ENCODE data around the gene OPTC.

Gene OPTC

DNA sequence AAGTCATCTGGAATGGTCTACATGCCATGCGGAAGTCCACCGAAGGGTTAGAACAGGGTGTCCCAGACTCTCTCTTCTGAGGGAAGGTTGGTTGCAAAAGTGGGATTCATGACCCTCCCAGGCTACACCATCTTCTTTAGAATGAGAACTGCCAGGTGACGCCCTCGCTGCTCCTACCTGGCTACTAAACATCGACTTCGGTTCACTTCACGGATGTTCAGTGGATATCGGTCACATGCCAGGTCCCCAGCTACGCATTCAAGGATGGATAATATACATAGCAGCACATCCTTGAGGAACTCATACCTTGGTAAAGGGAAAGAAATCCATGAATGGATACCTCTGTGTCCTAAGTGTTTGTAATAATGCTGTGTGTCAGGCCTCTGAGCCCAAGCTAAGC lies 3.3 kb upstream of the OPTC start:
- DNase-seq (ENCODE audit: low read depth in 4 of 4, low spot score in 1 of 4) = no peak

DNA sequence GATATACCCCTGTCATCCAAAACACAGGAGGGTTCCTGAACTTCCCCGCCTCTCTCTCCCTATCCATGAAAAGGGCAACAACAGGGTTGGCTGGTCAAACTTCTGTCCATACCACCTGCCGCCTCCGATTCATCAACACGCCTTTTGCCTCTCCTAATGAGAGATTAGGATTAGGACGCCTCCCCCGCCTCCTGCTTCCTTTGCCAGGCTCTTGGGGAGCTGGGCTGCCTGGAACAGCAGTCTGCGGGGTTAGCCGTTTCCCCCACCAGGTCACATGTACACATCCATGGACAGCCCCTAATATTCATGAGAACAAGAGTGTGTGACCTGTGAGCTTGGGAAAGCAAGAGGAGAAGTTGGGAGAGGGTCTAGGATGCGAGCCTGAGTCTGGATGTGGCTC lies 2.3 kb upstream of the OPTC start:
- DNase-seq (ENCODE audit: low read depth in 4 of 4, low spot score in 1 of 4) = no peak

DNA sequence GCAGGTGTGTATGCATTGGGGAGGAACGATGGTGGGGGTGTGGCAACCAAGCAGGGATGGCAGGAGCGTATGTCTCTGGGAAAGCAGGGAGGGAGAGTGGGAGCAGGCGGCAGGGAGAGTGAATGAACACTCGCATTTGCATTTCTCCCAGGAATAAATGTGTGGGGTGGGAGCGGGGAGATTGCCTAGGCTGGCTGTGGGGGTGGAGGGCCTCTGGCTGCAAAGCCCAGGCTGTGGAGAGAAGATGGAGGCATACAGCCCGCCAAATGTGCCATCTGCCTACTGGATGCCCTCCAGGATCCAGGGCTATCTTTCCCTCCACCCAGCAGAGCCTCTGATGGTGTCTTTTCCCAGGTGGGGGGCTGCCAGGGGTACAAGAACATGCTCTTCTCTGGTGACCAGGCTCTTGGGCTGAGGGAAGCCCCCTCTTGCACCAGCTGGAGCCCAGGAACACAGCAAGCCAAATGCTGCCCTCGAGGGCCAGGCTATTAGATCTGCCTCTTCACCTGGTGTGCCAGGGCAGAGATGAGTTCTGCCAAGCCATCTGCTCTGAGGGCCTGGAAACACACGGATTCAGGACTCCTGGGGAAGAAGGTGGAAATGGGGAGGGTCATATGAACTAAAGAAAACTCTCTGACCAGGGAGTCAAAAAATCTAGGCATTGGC lies 1.7 kb upstream of the OPTC start:
- no peak for DNase-seq (ENCODE audit: low read depth in 4 of 4, low spot score in 1 of 4)

DNA sequence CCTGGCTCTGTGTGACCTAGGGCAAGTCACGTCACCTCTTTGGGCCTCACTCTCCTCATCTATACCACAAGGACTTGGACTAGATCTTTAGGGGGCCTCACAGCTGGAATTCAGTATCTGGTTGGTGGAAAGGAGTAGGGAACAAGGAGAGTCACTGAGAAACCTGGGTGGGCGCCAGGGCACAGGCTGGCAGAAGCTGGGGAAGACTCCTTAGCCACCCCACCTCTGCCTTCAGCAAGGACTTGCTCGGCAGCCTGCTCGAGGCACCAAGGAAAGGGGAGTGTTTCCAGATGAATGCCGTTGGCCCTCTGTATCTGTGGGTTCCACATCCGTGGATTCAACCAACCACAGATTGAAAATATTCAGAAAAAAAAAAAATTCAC lies 1.2 kb upstream of the OPTC start:
- DNase-seq (ENCODE audit: low read depth in 4 of 4, low spot score in 1 of 4) = no peak

DNA sequence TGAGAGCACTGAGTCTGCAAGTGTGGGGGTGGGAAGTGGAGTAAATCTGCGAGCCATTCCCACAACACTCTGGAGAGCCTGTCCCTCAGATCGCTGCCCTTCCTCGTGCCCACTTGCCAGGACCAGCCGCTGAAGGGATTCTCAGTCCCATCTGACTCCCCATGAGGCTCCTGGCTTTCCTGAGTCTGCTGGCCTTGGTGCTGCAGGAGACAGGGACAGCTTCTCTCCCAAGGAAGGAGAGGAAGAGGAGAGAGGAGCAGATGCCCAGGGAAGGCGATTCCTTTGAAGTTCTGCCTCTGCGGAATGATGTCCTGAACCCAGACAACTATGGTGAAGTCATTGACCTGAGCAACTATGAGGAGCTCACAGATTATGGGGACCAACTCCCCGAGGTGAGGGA lies 1.9 kb downstream of the OPTC start:
- DNase-seq (ENCODE audit: low read depth in 4 of 4, low spot score in 1 of 4) = no peak

DNA sequence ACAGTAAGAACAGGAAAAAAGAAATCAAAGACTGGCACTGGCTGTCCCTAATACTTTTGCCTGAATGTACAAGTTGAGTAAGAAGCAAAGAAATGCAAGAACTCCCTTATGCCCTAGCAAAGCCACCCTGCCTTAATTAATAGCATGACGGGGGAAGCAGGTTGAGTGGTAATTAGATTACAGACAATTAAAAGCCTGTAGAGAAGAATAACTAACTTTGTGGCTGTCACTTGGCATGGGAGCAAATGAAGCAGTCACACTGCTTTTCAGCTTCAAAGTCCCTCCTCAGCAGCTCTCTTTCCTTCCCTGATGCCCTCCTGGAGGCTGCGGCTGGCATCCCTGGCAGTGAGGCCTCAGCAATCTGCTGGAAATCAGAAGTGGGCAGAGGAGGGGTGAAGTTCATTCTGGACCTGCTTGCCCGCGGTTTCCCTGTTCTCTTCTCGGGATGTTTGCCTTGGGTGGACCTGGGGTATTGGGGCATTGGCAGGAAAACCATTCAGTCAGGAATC lies 3.4 kb downstream of the OPTC start:
- DNase-seq (ENCODE audit: low read depth in 4 of 4, low spot score in 1 of 4) = no peak

DNA sequence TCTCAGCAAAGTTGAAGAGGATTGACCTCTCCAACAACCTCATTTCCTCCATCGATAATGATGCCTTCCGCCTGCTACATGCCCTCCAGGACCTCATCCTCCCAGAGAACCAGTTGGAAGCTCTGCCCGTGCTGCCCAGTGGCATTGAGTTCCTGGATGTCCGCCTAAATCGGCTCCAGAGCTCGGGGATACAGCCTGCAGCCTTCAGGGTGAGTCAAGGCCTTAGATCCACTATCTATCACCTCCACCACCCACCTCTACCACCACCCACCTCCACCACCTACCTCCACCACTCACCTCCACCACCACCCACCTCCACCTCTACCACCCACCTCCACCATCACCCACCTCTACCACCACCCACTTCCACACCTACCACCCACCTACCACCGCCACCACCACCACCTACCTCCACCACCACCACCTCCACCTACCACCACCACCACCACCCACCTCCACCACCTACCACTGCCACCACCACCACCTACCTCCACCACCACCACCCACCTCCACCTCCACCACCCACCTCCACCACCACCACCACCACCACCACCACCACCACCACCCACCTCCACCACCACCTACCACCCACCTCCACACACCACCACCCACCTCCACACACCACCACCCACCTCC lies 5.8 kb downstream of the OPTC start:
- no peak for DNase-seq (ENCODE audit: low read depth in 4 of 4, low spot score in 1 of 4)

DNA sequence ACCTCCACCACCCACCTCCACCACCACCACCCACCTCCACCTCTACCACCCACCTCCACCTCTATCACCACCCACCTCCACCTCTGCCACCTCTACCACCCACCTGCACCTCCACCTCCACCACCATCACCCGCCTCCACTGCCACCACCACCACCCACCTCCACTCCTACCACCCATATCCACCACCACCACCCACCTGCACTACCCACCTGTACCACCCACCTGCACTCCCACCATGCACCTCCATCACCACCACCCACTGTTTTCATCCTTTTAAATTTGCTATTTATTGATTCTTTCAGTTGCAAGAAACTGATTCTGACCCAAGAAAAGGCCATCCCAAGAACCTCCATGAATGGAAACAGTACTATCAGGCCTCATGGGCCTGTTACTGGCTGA lies 6.3 kb downstream of the OPTC start:
- DNase-seq (ENCODE audit: low read depth in 4 of 4, low spot score in 1 of 4) = no peak

DNA sequence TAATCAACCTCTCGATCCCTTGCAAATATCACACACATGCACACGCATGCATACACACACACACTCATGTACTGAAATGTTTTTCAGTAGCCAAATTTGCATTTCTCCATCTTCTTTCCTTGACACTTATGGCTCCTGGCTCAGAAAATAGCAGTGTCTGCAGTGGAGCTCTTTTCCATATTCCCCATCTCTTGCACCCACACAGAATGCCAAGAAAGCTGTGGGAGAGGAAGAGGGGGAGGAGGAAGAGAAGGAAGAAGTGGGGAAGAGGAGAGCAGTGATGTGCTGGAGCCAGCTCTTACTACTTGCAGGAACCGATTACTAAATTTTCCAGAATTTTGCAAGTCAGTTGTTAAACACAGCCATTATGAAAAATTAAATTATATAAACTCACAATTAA lies 9.9 kb downstream of the OPTC start:
- DNase-seq (ENCODE audit: low read depth in 4 of 4, low spot score in 1 of 4) = no peak

DNA sequence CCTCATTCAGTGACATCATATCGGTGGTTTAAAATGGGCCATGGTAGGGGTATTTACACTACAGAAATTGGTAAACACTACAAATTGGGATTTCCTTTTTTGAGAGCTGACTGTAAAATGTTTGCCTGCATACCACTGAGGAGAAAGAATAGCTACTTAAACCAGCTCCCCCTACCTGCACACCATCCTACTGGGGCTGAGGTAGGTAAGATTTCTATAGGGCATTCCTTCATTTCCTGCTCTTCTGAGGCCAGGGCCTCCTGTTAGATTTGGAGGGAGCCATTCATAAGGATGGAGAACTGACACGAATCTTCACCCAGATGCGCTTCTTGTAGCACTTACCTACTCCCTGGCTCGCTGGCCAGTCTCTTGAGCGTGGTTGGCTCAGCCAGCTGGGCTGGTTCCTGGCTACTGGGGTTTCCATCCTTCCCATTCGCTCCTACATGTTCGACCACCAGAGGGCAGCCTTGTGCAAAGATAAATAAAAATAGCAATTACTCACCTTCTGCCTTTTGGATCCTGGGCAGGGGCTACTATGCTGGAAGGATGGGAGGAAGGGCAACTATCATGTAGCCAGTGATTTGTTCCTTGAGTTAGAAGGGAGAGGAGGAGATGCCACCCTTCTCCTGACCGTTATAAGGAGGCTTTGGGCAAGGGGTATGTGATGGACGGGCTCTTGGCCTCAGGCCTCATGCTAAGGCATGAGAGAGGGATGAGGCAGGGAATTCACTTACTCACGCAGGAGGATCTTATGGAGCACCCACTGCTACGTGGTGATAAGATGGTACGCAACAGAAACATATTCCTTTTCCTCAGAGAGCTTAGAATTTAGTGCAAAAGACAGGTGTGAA lies 10.7 kb downstream of the OPTC start:
- peak; percentile 52 to 74 (median 62) for DNase-seq (ENCODE audit: low read depth in 4 of 4, low spot score in 1 of 4)

DNA sequence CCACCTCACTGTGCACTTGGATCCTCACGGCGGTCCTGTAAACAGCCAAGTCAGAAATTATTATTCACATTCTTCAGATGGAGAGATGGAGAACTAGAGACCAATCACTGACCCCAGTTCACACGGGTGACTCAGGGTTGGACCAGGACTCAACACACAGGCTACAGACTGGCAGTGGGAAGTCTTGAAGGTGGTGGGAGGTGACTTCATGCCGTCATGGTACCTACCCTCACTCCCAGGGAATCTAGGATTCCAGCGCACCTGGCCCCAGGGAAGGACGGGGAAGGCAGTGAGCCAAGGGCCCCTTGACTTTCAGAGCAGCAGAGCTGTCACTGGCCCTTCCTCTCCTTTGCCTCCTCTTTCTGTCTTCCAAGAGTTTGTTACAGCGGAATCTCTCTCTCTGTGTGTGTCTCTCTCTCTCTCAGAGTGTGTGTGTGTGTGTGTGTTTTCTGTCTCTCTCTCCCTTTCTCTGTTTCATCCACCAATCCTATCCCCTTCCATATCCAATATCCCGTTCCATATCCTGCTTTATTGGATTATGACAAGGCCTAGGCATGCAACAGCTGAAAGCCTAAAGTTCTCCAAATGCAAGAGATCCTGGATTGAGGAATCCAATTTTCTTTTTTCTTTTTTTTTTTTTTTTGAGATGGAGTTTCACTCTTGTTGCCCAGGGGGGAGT lies 11.7 kb downstream of the OPTC start:
- no peak for DNase-seq (ENCODE audit: low read depth in 4 of 4, low spot score in 1 of 4)

DNA sequence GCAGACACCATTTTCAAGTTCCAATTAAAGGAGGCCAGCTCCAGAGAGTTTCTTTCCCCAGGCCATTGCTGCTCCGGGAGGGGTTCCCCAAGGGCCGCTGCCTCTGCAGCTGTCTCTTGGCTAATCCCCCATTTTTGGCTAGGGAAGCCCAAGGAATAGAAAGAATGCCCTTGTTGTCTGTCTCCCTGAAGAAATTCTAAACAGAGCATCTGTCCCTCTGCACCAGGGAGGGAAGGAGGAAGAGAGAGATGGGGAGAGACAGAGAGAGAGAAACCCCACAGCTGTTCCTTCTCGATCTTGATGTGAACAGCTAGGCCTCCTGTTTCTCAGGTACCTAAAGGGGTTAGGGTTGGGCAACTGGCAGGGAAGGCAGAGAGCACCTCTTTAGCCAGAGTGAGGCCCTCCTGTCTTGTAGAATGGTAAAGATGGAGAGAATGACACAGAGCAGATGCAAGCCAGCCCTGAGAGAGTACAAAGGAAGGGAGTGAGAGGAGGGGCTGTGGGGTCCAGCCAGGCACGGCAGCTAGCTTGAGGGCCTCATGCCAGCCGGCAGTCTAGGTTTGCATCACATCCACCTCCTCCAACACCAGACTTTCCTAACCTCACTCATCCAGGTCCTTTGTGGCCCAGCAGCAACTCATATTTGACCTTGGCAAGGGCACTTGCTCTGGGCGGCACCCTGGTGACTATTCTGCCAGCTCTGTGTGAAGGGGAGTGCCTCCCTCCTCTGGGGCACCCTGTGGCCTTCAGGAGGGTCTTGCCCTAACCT lies 13.1 kb downstream of the OPTC start:
- DNase-seq (ENCODE audit: low read depth in 4 of 4, low spot score in 1 of 4) = no peak

DNA sequence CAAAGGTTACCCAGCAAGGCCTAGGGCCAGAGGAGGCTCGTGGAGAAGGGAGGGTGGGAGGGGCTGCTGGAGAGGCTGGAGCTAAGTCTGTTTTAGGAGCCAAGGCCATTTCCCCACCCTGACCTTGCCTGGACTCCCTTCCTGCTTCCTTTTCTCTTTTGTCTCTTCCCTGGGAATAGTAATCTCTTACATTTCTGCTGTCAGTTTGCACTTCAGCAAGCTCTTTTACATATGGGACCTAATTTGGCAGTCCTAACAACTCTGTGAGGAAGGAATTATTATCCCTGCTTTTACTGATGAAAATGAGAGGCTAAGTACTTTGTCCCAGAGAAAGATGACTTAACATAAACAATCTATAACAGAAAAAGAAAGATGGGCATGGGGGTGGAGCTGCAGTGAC lies 13.8 kb downstream of the OPTC start:
- DNase-seq (ENCODE audit: low read depth in 4 of 4, low spot score in 1 of 4) = no peak

DNA sequence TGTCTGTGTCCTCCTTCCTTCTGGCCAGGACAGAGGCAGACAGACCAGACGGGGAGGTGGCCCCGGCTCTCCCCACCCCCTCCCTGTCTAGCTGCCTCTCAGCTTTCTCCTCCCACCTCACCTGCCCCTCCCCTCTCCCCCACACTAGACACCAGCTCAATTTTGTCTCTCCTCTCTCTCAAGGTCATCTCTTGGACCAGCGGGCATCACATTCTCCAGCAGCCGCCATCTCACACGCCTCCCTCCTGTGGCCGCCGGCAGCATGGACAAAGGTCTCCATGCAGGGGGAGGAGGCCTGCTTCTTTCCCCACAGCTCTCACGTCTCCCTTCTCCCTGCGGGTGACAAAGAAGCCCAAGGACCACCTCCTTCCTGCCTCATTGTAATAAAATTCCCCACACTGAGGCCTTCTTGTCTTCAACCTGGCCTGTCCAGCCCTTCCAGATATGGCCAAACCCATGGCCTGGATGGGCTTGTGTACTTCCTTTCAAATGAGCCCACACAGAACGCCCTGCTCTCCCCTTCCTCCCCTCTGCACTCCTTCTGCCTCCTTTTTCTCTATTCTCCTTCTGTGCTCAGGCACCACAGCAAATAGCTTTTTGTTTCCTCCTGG lies 14.6 kb downstream of the OPTC start:
- no peak for DNase-seq (ENCODE audit: low read depth in 4 of 4, low spot score in 1 of 4)

DNA sequence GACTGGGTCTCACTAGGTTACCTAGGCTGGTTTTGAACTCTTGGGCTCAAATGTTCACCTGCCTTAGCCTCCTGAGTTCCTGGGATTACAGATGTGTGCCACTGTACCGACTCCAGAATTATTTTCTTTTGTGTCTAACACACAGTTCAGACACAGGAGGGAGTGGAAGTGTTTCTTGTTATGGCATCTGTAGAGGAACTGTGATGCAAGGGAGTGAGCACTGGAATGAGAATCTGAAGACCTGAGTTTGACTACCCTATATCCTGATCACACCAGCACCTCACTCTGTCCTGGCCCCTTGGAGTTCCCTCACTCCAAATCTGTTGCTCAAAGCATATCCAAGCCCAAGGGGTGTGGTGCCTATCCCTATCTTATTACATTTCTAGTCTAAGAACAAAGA lies 15.2 kb downstream of the OPTC start:
- DNase-seq (ENCODE audit: low read depth in 4 of 4, low spot score in 1 of 4) = no peak

DNA sequence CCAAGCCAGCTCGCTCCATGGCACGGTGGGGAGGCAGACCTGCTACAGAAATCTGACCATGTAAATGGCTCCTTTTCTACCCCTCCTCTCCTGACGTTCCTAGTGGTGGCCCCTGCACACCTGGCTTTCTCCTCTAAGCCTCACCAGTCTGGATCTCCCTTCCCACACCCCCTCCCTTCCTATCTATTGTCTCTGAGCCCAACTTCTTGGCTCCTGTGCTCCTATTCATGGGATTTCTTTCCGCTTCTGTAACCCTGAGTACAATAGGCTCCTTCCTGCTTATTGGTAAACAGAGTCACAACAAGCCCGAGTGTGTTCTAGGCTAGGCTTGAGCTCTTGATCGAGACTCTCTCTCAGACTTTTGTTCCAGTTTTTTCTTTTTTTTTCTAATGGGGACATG lies 17.6 kb downstream of the OPTC start:
- no peak for DNase-seq (ENCODE audit: low read depth in 4 of 4, low spot score in 1 of 4)

DNA sequence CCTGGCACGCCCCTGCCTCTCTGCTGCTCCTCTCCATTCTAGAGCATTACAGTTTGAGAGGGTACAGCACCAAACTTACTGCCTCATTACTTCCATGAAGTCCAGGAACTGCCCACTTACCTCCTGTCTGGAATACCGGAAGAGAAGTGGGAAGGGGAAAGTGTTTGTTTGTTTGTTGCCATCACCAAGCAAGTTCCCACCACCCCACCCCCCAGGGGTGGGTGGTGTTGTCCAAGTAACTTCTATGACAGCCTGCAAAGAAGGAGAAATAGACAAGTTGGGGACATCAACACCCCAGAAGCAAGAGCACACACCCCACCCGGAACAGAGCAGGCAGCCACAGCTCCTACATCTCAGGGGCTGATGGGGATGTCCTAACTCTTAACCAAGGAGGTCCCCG lies 18.0 kb downstream of the OPTC start:
- no peak for DNase-seq (ENCODE audit: low read depth in 4 of 4, low spot score in 1 of 4)

DNA sequence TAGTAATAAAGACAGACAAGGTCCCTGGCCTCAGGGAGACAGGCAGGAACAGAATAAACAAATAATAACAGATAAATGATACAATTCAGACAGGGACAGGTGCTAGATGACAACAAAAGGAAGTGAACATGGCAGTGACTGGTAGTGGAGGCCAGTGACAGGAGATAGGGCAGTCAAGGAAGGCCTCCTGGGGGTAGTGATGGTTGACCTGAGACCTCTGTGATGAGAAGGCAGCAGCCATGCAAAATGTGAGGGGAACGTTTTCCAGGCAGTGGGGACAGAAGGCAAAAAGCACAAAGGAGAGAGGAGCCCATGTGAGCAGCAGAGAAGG lies 18.5 kb downstream of the OPTC start:
- DNase-seq (ENCODE audit: low read depth in 4 of 4, low spot score in 1 of 4) = no peak

DNA sequence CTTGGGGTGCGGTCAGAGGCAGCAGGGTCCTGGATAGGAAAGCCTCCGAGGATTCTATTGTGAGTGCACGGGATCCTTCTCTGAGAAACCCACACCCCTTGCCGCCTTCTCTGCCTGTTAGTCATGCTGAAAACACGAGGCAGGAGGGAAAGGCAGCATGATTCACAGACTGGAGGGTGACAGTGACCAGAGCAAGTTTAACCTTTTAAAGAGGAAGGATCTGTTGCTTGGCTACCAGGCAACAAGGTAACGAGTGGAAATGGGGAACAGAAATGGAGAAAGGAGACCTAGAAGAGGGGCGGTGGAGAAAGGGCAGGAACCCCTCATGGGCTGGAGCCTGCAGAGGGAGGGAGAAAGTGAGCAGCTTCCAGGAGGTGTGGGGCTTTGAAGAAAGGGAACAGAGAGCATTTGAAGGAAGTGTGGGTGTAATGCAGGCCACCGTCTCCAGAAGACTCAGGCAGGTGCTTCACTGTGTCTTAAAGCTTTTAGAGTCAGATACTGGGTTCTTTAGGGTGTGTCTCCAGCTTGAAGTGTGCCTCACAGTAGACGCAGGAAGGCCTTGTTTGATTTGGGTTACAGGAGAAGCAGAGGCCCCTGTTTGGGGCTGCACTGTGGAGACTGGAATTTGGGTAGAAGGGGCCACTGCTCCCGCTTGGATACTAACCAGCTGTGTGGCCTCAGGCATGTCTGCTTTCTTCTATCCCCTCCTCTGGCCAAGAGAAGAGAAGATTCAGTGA lies 19.1 kb downstream of the OPTC start:
- peak in 2 of 4 experiments; percentile 36 to 38 for DNase-seq (ENCODE audit: low read depth in 4 of 4, low spot score in 1 of 4)

DNA sequence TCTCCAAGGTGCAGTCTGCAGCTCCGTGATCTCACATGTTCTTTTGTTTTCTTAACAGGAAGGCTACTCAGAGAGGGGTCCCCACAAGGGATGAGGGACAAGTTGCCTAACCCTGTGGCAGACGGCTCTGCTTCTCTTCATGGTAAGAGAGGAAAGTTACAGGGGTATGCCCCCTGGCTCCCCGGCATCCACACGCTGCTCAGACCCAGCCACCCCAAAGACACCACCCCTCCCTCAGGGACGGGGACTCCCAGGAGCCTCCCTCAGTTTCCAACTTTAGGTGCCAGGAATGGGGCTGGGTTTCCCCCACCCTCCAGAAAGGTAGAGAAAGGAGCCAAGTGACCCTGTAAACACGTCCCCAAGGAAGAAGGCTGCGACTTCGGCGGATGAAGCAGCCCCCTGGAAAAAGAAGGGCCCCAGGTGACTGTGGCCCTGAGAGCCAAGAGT lies 19.7 kb downstream of the OPTC start:
- no peak for DNase-seq (ENCODE audit: low read depth in 4 of 4, low spot score in 1 of 4)
